K562 (cell line): Measurements from ENCODE around the gene PPDPF.

Experiments used
- CAMTA2 ChIP-seq: fragments of 250-450 bp; sonication (Bioruptor Pico); conservative IDR thresholded peaks from 2 replicates; pipeline ENCODE4 v1.5.1; 2022
- EP300 ChIP-seq: IDR thresholded peaks from 2 replicates; pipeline ENCODE4 v1.6.1; 2012; ENCODE audit warnings: low read length, improper control_type of control experiment
- EZH2 ChIP-seq: IDR thresholded peaks from 2 replicates; pipeline ENCODE4 v1.6.1; 2012; ENCODE audit warnings: low read depth, mild to moderate bottlenecking, inconsistent platforms, low read length, borderline replicate concordance
- GABPB2 ChIP-seq: fragments of 250-450 bp; sonication (Bioruptor Pico); conservative IDR thresholded peaks from 2 replicates; pipeline ENCODE4 v1.5.1; 2021; ENCODE audit warnings: mild to moderate bottlenecking
- HNRNPH1 ChIP-seq: fragments of 200-400 bp; formaldehyde crosslinking; optimal IDR thresholded peaks from 2 replicates; pipeline ENCODE3; 2017; ENCODE audit warnings: low read depth, mild to moderate bottlenecking, low read length, moderate library complexity
- MAFF ChIP-seq: IDR thresholded peaks from 2 replicates; pipeline ENCODE4 v1.6.1; 2012; ENCODE audit warnings: low read length, improper control_type of control experiment
- MTF1 ChIP-seq: fragments of 250-450 bp; sonication (Bioruptor Pico); IDR thresholded peaks from 2 replicates; pipeline ENCODE4 v1.9.0; 2021; ENCODE audit warnings: moderate library complexity, mild to moderate bottlenecking, inconsistent platforms, borderline replicate concordance
- NCOA4 ChIP-seq: fragments of 450-650 bp; IDR thresholded peaks from 2 replicates; pipeline ENCODE4 v1.6.1; 2018; ENCODE audit warnings: mild to moderate bottlenecking; ENCODE audit not compliant: partially characterized antibody
- NFIC ChIP-seq: fragments of 450-650 bp; IDR thresholded peaks from 2 replicates; pipeline ENCODE4 v1.6.1; 2017; ENCODE audit warnings: mild to moderate bottlenecking, inconsistent platforms
- PCBP2 ChIP-seq: fragments of 200-400 bp; formaldehyde crosslinking; IDR thresholded peaks from 2 replicates; pipeline ENCODE4 v1.6.1; 2018; ENCODE audit warnings: low read length, low read depth, mild to moderate bottlenecking, moderate library complexity; ENCODE audit not compliant: poor library complexity, severe bottlenecking
- POLR2AphosphoS2 ChIP-seq: IDR thresholded peaks from 2 replicates; pipeline ENCODE4 v1.6.1; 2012; ENCODE audit warnings: low read length, improper control_type of control experiment
- RAD21 ChIP-seq, 2 experiments: fragments of 250-450 bp in 1 of 2; fragments of 450-650 bp in 1 of 2; sonication (Bioruptor Pico) in 1 of 2; formaldehyde crosslinking in 1 of 2; IDR thresholded peaks in 1 of 2; conservative IDR thresholded peaks in 1 of 2; 2 replicates each; pipeline versions ENCODE4 v1.4.0 to v1.8.0; 2020 to 2022; ENCODE audit warnings: mild to moderate bottlenecking in 2 of 2, moderate library complexity in 1 of 2
- TF ChIP-seq, protein P1 (sequence below): fragments of 450-650 bp; IDR thresholded peaks from 2 replicates; pipeline ENCODE4 v1.6.1; 2017; ENCODE audit warnings: mild to moderate bottlenecking, moderate library complexity
- TF ChIP-seq, protein P2 (sequence below): sonication (generic); formaldehyde crosslinking; IDR thresholded peaks from 2 replicates; pipeline ENCODE4 v1.8.0; 2023; ENCODE audit warnings: mild to moderate bottlenecking, missing genetic modification reagents

DNA sequence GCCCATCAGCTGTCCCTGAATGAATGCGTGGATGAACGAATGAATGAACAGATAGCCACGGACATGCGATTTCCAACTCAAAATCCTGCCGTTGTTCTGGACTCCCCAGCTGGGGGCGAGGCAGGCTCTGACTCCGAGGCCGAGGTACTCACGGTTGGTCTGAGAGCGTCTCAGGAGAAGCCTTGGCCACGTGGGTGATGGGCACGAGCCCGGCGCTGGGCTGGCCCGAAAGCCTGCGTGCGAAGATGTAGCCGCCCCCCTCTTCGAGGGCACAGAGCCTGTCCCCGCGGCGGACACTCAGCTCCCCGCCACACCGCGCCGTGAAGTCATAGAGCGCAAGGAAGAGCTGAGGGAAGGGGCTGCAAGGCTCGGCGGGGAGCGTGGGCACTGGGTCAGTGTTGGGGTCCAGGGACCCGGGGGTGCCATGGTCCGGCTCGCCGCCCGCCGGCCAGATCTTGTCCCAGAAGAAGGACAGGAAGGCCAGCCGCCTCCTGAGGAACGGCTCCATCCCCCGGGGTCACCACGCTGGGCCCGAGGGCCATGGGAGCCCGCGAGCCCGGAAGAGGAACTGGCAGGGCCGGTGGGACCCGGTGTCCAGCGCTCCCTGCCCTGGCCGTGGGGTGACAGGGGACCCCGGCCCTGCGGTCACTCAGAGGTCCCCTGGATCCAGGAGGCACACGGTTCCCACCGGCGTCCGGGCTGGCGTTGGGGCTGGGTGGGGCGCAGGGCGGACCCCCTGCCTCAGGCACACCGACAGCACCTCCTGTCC, 26.6 kb downstream of the PPDPF start:
- TF ChIP-seq EZH2 (no peak), MAFF (no peak), HNRNPH1 (no peak), PCBP2 (no peak), EP300 (no peak), NFIC (no peak), RAD21 (CRISPR knock-in tag; conservative IDR thresholded peaks at IDR 0.05 in 1 of 2, IDR thresholded peaks at IDR 0.05 in 1 of 2) (no peak), CAMTA2 (CRISPR knock-in tag) (no peak), NCOA4 (no peak), GABPB2 (CRISPR knock-in tag) (no peak), MTF1 (CRISPR knock-in tag) (no peak), POLR2AphosphoS2 (no peak)
- TF ChIP-seq, protein P1, sequence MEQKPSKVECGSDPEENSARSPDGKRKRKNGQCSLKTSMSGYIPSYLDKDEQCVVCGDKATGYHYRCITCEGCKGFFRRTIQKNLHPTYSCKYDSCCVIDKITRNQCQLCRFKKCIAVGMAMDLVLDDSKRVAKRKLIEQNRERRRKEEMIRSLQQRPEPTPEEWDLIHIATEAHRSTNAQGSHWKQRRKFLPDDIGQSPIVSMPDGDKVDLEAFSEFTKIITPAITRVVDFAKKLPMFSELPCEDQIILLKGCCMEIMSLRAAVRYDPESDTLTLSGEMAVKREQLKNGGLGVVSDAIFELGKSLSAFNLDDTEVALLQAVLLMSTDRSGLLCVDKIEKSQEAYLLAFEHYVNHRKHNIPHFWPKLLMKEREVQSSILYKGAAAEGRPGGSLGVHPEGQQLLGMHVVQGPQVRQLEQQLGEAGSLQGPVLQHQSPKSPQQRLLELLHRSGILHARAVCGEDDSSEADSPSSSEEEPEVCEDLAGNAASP: no peak
- TF ChIP-seq, protein P2, sequence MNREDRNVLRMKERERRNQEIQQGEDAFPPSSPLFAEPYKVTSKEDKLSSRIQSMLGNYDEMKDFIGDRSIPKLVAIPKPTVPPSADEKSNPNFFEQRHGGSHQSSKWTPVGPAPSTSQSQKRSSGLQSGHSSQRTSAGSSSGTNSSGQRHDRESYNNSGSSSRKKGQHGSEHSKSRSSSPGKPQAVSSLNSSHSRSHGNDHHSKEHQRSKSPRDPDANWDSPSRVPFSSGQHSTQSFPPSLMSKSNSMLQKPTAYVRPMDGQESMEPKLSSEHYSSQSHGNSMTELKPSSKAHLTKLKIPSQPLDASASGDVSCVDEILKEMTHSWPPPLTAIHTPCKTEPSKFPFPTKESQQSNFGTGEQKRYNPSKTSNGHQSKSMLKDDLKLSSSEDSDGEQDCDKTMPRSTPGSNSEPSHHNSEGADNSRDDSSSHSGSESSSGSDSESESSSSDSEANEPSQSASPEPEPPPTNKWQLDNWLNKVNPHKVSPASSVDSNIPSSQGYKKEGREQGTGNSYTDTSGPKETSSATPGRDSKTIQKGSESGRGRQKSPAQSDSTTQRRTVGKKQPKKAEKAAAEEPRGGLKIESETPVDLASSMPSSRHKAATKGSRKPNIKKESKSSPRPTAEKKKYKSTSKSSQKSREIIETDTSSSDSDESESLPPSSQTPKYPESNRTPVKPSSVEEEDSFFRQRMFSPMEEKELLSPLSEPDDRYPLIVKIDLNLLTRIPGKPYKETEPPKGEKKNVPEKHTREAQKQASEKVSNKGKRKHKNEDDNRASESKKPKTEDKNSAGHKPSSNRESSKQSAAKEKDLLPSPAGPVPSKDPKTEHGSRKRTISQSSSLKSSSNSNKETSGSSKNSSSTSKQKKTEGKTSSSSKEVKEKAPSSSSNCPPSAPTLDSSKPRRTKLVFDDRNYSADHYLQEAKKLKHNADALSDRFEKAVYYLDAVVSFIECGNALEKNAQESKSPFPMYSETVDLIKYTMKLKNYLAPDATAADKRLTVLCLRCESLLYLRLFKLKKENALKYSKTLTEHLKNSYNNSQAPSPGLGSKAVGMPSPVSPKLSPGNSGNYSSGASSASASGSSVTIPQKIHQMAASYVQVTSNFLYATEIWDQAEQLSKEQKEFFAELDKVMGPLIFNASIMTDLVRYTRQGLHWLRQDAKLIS: no peak
